Thyroid gland (tissue), 4 donors: Measurements from ENCODE around the gene POLDIP2. TPM values are rescaled to one million over a fixed set of nuclear protein-coding genes. Genes with fewer than 3 reads are reported as not detected.

Source experiments
- DNase-seq, 2 donors: peaks; one replicate each; pipeline ENCODE4 v3.0.0-alpha.2; 2019
- H3K27ac ChIP-seq, 3 donors: fragments of 200-600 bp; sonication (generic); 1 replicate in 2 of 3; 2 replicates in 1 of 3; pipeline ENCODE4 v1.5.1; 2016 to 2019; ENCODE audit warnings: mild to moderate bottlenecking in 1 of 3, moderate library complexity in 1 of 3
- H3K27me3 ChIP-seq: fragments of 200-600 bp; sonication (generic); one replicate; pipeline ENCODE4 v1.5.1; 2019
- H3K36me3 ChIP-seq, 2 donors: fragments of 200-600 bp; sonication (generic); one replicate each; pipeline ENCODE4 v1.5.1; 2016 to 2019
- H3K4me1 ChIP-seq, 2 donors: fragments of 200-600 bp; sonication (generic); one replicate each; pipeline ENCODE4 v1.5.1; 2017 to 2019
- H3K4me3 ChIP-seq, 3 donors: fragments of 200-600 bp; sonication (generic); replicated peaks in 1 of 3; 1 replicate in 2 of 3; 2 replicates in 1 of 3; pipeline ENCODE4 v1.5.1; 2016; ENCODE audit warnings: mild to moderate bottlenecking in 1 of 3
- H3K9me3 ChIP-seq: fragments of 200-600 bp; sonication (generic); one replicate; pipeline ENCODE4 v1.5.1; 2017
- CTCF ChIP-seq, 6 experiments: fragments of 200-600 bp in 3 of 6; fragments of 450-650 bp in 3 of 6; sonication (generic) in 3 of 6; IDR thresholded peaks; one replicate each; pipeline ENCODE4 v1.5.1; 2016 to 2019; ENCODE audit warnings: antibody characterized with exemption in 6 of 6, mild to moderate bottlenecking in 2 of 6, inconsistent platforms in 1 of 6, moderate library complexity in 1 of 6
- POLR2A ChIP-seq, 2 donors: fragments of 450-650 bp; IDR thresholded peaks; one replicate each; pipeline ENCODE4 v1.6.1; 2017; ENCODE audit warnings: antibody characterized with exemption in 2 of 2, mild to moderate bottlenecking in 2 of 2, moderate library complexity in 1 of 2
- WGBS, 2 donors: methylation state at CpG; one replicate each; pipeline ENCODE4 v1.1.5; 2017; 5-methylcytosine and 5-hydroxymethylcytosine counted together
- intact Hi-C: fragments of 100-400 bp; cut with DNase I; formaldehyde crosslinking; loops from one replicate; pipeline ENCODE4 v1.15.1; 2023
- total RNA-seq, 4 donors: library from RNA; depleted of rRNA; stranded (reverse); fragments of >200 nt; gene quantifications; one replicate each; pipeline ENCODE4 v1.2.3, GENCODE V29; 2016

The POLDIP2 gene
- total RNA-seq, 4 donors from 2014 or later, result 55.4 to 102 (median 91.7) TPM

GRCh38 chr17:28319598-28319935, 37.8 kb downstream of the POLDIP2 start:
- H3K36me3 ChIP-seq, result no peaks in the 10 kb centered on the region
- H3K4me3 ChIP-seq, result peak overlapping the region; percentile 20 to 56 (median 23)
- 3 to 5% methylated on average over 7 of the region's 7 CpGs for WGBS, 2 donors
- H3K27me3 ChIP-seq, result no peaks in the 10 kb centered on the region
- H3K4me1 ChIP-seq, result peaks cover 12 to 16% of the 10 kb centered on the region in 2 donors
- H3K27ac ChIP-seq, result no peak overlapping the region
- TF ChIP-seq POLR2A (IDR thresholded peaks at IDR 0.05), result no peak
- TF ChIP-seq CTCF (IDR thresholded peaks at IDR 0.05), result no peak
- intact Hi-C loops, result no loop called here
- DNase-seq, result no peak
- no peaks in the 10 kb centered on the region for H3K9me3 ChIP-seq

GRCh38 chr17:28318759-28319597, 38.3 kb downstream of the POLDIP2 start, which contains the start of gene TMEM97:
TSS of gene TMEM97 (plus strand) at chr17:28319200. CDS start at chr17:28319240, 40 bp downstream.
- Histone ChIP-seq H3K9me3 (no peaks in the 10 kb centered on the region), H3K27me3 (no peaks in the 10 kb centered on the region), H3K27ac (no peak within 1 kb of the TSS), H3K36me3 (no peaks in the 10 kb centered on the region), H3K4me1 (peaks cover 12 to 16% of the 10 kb centered on the region in 2 donors), H3K4me3 (peak within 1 kb of the TSS; percentile 20 to 56 (median 23))
- WGBS, 2 donors, result 0 to 1% methylated on average over 13 to 51 of the region's 72 CpGs
- peak in 1 of 2 donors; percentile 48 for TF ChIP-seq POLR2A (IDR thresholded peaks at IDR 0.05)
- peak in 1 of 6 experiments; percentile 8 for TF ChIP-seq CTCF (IDR thresholded peaks at IDR 0.05)
- intact Hi-C loops, result no loop called here
- DNase-seq, result peak; percentile 96

GRCh38 chr17:28317966-28318758, 39.2 kb downstream of the POLDIP2 start:
- H3K4me1 ChIP-seq, result peaks cover 12 to 16% of the 10 kb centered on the region in 2 donors
- 15 to 22% methylated on average over 38 to 40 of the region's 40 CpGs for WGBS, 2 donors
- H3K27me3 ChIP-seq, result no peaks in the 10 kb centered on the region
- no peaks in the 10 kb centered on the region for H3K36me3 ChIP-seq
- H3K9me3 ChIP-seq, result no peaks in the 10 kb centered on the region
- TF ChIP-seq POLR2A (IDR thresholded peaks at IDR 0.05) (no peak), CTCF (IDR thresholded peaks at IDR 0.05) (no peak)
- no peak for DNase-seq
- no peak overlapping the region for H3K27ac ChIP-seq
- H3K4me3 ChIP-seq, result peak overlapping the region in 1 of 3 donors; percentile 56
- intact Hi-C loops, result no loop called here

- WGBS, 2 donors, result 84% methylated on average over 21 of the region's 21 CpGs
- H3K27ac ChIP-seq, result no peak overlapping the region
- intact Hi-C loops, result no loop called here
- TF ChIP-seq POLR2A (IDR thresholded peaks at IDR 0.05) (no peak), CTCF (IDR thresholded peaks at IDR 0.05) (no peak)
- peaks cover 12 to 16% of the 10 kb centered on the region in 2 donors for H3K4me1 ChIP-seq
- no peaks in the 10 kb centered on the region for H3K9me3 ChIP-seq
- DNase-seq, result no peak
- no peaks in the 10 kb centered on the region for H3K36me3 ChIP-seq
- no peak overlapping the region for H3K4me3 ChIP-seq
- no peaks in the 10 kb centered on the region for H3K27me3 ChIP-seq
Observed at GRCh38 chr17:28317099-28317965, 40.0 kb downstream of the POLDIP2 start.
